Activated T-helper 2 cell treated with anti-CD3 and anti-CD28 coated beads, Interferon-gamma antibody, Interleukin-2, Interleukin-4, amounts not matched to agents 10 μg/mL and 5 μg/mL and 100 μg/mL, durations not matched to agents 14 hours and 24 hours and 36 hours (primary cell): Measurements from ENCODE around the gene BAG5. TPM values are rescaled to one million over a fixed set of nuclear protein-coding genes. Genes with fewer than 3 reads are reported as not detected.

ENCODE experiments used
- DNase-seq: peaks from one replicate; pipeline ENCODE4 v3.0.0; 2021; ENCODE audit warnings: low spot score
- H3K27ac Mint-ChIP-seq: one replicate; pipeline ENCODE4 v1.8.0; 2021; ENCODE audit warnings: mixed read lengths
- H3K27me3 Mint-ChIP-seq: one replicate; pipeline ENCODE4 v1.8.0; 2021; ENCODE audit warnings: low read depth, mixed read lengths
- H3K36me3 Mint-ChIP-seq: one replicate; pipeline ENCODE4 v1.8.0; 2021; ENCODE audit warnings: low read depth, mixed read lengths
- H3K4me1 Mint-ChIP-seq: one replicate; pipeline ENCODE4 v1.8.0; 2021; ENCODE audit warnings: low read depth, mixed read lengths
- H3K4me3 Mint-ChIP-seq: one replicate; pipeline ENCODE4 v1.8.0; 2021; ENCODE audit warnings: low read depth, mild to moderate bottlenecking, moderate library complexity, mixed read lengths
- H3K9me3 Mint-ChIP-seq: one replicate; pipeline ENCODE4 v1.8.0; 2021; ENCODE audit warnings: mixed read lengths
- intact Hi-C: fragments of 100-400 bp; cut with micrococcal nuclease; formaldehyde crosslinking; loops from one replicate; pipeline ENCODE4 v1.15.1; 2023
- total RNA-seq: library from RNA; stranded (reverse); gene quantifications from 2 replicates; pipeline ENCODE4 v1.2.3, GENCODE V29; 2022

The BAG5 gene
- total RNA-seq, 1 donor from 2014 or later: 29.2 TPM

- Mint-ChIP-seq H3K36me3 (peaks cover 8% of the 10 kb centered on the region), H3K27ac (no peak overlapping the region), H3K27me3 (no peaks in the 10 kb centered on the region), H3K9me3 (no peaks in the 10 kb centered on the region), H3K4me1 (peaks cover 8% of the 10 kb centered on the region), H3K4me3 (no peak overlapping the region)
- DNase-seq: no peak
- intact Hi-C loops: no loop called here
These were observed 30.0 kb downstream of the BAG5 start for GRCh38 chr14:103532216-103533136.

GRCh38 chr14:103531421-103532215 is 30.8 kb downstream of the BAG5 start:
- no peaks in the 10 kb centered on the region for H3K9me3 Mint-ChIP-seq
- no peak for DNase-seq
- H3K4me3 Mint-ChIP-seq: no peak overlapping the region
- no peaks in the 10 kb centered on the region for H3K27me3 Mint-ChIP-seq
- H3K27ac Mint-ChIP-seq: no peak overlapping the region
- H3K36me3 Mint-ChIP-seq: peaks cover 8% of the 10 kb centered on the region
- intact Hi-C loops: no loop called here
- H3K4me1 Mint-ChIP-seq: peaks cover 14% of the 10 kb centered on the region

- Mint-ChIP-seq H3K4me1 (peaks cover 15% of the 10 kb centered on the region), H3K27ac (no peak overlapping the region), H3K4me3 (peak overlapping the region; percentile 99), H3K27me3 (peaks cover under 1% of the 10 kb centered on the region), H3K36me3 (peaks cover 8% of the 10 kb centered on the region), H3K9me3 (no peaks in the 10 kb centered on the region)
- intact Hi-C loops: no loop called here
- DNase-seq: no peak
These were observed 31.6 kb downstream of the BAG5 start for GRCh38 chr14:103530831-103531230.

- H3K27me3 Mint-ChIP-seq: peaks cover 4% of the 10 kb centered on the region
- no peak for DNase-seq
- peaks cover 15% of the 10 kb centered on the region for H3K4me1 Mint-ChIP-seq
- H3K9me3 Mint-ChIP-seq: no peaks in the 10 kb centered on the region
- intact Hi-C loops: no loop called here
- peaks cover 8% of the 10 kb centered on the region for H3K36me3 Mint-ChIP-seq
- no peak overlapping the region for H3K27ac Mint-ChIP-seq
- H3K4me3 Mint-ChIP-seq: peak overlapping the region; percentile 99
These were observed 32.1 kb downstream of the BAG5 start for GRCh38 chr14:103530390-103530789.

GRCh38 chr14:103529383-103530365 is 32.8 kb downstream of the BAG5 start:
- intact Hi-C loops: loop anchor here (1.0 kb wide), 1 partner anchor 33 kb away; the partner anchor contains the start of genes BAG5 and COA8
- Mint-ChIP-seq H3K9me3 (no peaks in the 10 kb centered on the region), H3K27ac (peak overlapping the region; percentile 96), H3K36me3 (peaks cover 8% of the 10 kb centered on the region), H3K4me1 (peaks cover 15% of the 10 kb centered on the region), H3K27me3 (peaks cover 9% of the 10 kb centered on the region), H3K4me3 (peak overlapping the region; percentile 99)
- no peak for DNase-seq

- intact Hi-C loops: loop anchor here (1.0 kb wide), 1 partner anchor 34 kb away; the partner anchor contains the start of genes BAG5 and COA8
- peak; percentile 67 for DNase-seq
- Mint-ChIP-seq H3K36me3 (peaks cover 8% of the 10 kb centered on the region), H3K4me3 (peak within 1 kb of the TSS; percentile 99), H3K27me3 (peaks cover 14% of the 10 kb centered on the region), H3K27ac (peak within 1 kb of the TSS; percentile 96), H3K4me1 (peaks cover 15% of the 10 kb centered on the region), H3K9me3 (no peaks in the 10 kb centered on the region)
These were observed 33.7 kb downstream of the BAG5 start, which contains the start of gene TRMT61A for GRCh38 chr14:103528587-103529382. TRMT61A (plus strand) TSS chr14:103529196; CDS start chr14:103529979, 783 bp downstream.

- DNase-seq: no peak
- Mint-ChIP-seq H3K27me3 (peaks cover 20% of the 10 kb centered on the region), H3K4me1 (peaks cover 15% of the 10 kb centered on the region), H3K4me3 (peak overlapping the region; percentile 99), H3K36me3 (peaks cover 8% of the 10 kb centered on the region), H3K27ac (peak overlapping the region; percentile 91), H3K9me3 (no peaks in the 10 kb centered on the region)
- intact Hi-C loops: no loop called here
These were observed 34.3 kb downstream of the BAG5 start for GRCh38 chr14:103528146-103528586.

GRCh38 chr14:103527408-103528145 is 34.9 kb downstream of the BAG5 start:
- Mint-ChIP-seq H3K27ac (peak overlapping the region; percentile 63), H3K36me3 (peaks cover 8% of the 10 kb centered on the region), H3K4me1 (peaks cover 15% of the 10 kb centered on the region), H3K4me3 (peak overlapping the region; percentile 99), H3K27me3 (peaks cover 20% of the 10 kb centered on the region), H3K9me3 (no peaks in the 10 kb centered on the region)
- DNase-seq: no peak
- intact Hi-C loops: no loop called here

GRCh38 chr14:103526914-103527248 is 35.6 kb downstream of the BAG5 start:
- no peak for DNase-seq
- Mint-ChIP-seq H3K4me1 (peaks cover 15% of the 10 kb centered on the region), H3K4me3 (peak overlapping the region; percentile 68), H3K27ac (no peak overlapping the region), H3K36me3 (peaks cover 8% of the 10 kb centered on the region), H3K27me3 (peaks cover 20% of the 10 kb centered on the region), H3K9me3 (no peaks in the 10 kb centered on the region)
- intact Hi-C loops: no loop called here

- DNase-seq: no peak
- intact Hi-C loops: no loop called here
- no peak overlapping the region for H3K27ac Mint-ChIP-seq
- peaks cover 20% of the 10 kb centered on the region for H3K27me3 Mint-ChIP-seq
- peaks cover 15% of the 10 kb centered on the region for H3K4me1 Mint-ChIP-seq
- H3K4me3 Mint-ChIP-seq: no peak overlapping the region
- H3K36me3 Mint-ChIP-seq: peaks cover 8% of the 10 kb centered on the region
- no peaks in the 10 kb centered on the region for H3K9me3 Mint-ChIP-seq
These were observed 36.1 kb downstream of the BAG5 start for GRCh38 chr14:103526247-103526913.
